Brain pericyte (primary cell): ENCODE results near the gene C18orf63.
"Not testable (repeated sequence)": the region's sequence is repeated elsewhere in the genome, so short reads cannot be mapped to it uniquely, and the experiment has no call there.

Experiments
- DNase-seq: peaks from one replicate; pipeline ENCODE4 v3.0.0-alpha.2; 2012; ENCODE audit warnings: low read depth, low spot score

The C18orf63 gene

GRCh38 chr18:74326791-74327190 is 11.2 kb downstream of the C18orf63 start:
- not testable (repeated sequence) for DNase-seq

- DNase-seq = no peak
These were observed 12.6 kb downstream of the C18orf63 start for GRCh38 chr18:74328206-74328605.

GRCh38 chr18:74329688-74330205 is 14.1 kb downstream of the C18orf63 start:
- no peak for DNase-seq

- no peak for DNase-seq
These were observed 15.8 kb downstream of the C18orf63 start for GRCh38 chr18:74331404-74331803.

- no peak for DNase-seq
These were observed 17.5 kb downstream of the C18orf63 start for GRCh38 chr18:74333091-74333490.

- DNase-seq = no peak
These were observed 18.7 kb downstream of the C18orf63 start for GRCh38 chr18:74334242-74334893.

- no peak for DNase-seq
These were observed 21.0 kb downstream of the C18orf63 start for GRCh38 chr18:74336656-74337055.

- no peak for DNase-seq
These were observed 21.7 kb downstream of the C18orf63 start for GRCh38 chr18:74337155-74337911.

GRCh38 chr18:74337912-74338309 is 22.3 kb downstream of the C18orf63 start:
- no peak for DNase-seq

- DNase-seq = no peak
These were observed 26.9 kb downstream of the C18orf63 start for GRCh38 chr18:74342416-74343043.

- no peak for DNase-seq
These were observed 30.6 kb downstream of the C18orf63 start for GRCh38 chr18:74346206-74346605.

- no peak for DNase-seq
These were observed 32.9 kb downstream of the C18orf63 start for GRCh38 chr18:74348581-74348980.

GRCh38 chr18:74351354-74351753 is 35.7 kb downstream of the C18orf63 start:
- DNase-seq = no peak

- no peak for DNase-seq
These were observed 37.6 kb downstream of the C18orf63 start for GRCh38 chr18:74353169-74353775.

GRCh38 chr18:74356959-74357358 is 41.3 kb downstream of the C18orf63 start:
- no peak for DNase-seq

GRCh38 chr18:74360852-74361655 is 45.4 kb downstream of the C18orf63 start:
- DNase-seq = no peak

- DNase-seq = no peak
These were observed 52.3 kb downstream of the C18orf63 start for GRCh38 chr18:74367905-74368304.

GRCh38 chr18:74368901-74369705 is 53.5 kb downstream of the C18orf63 start:
- DNase-seq = no peak

- no peak for DNase-seq
These were observed 54.5 kb downstream of the C18orf63 start for GRCh38 chr18:74370115-74370514.

- no peak for DNase-seq
These were observed 57.8 kb downstream of the C18orf63 start for GRCh38 chr18:74373428-74373827.
